HG03432 (cell line): ENCODE results near the gene SPAG16.

Experiments used
- ATAC-seq: cut with Tn5 transposase; IDR thresholded peaks from one replicate; pipeline ENCODE4 v1.9.1; 2021; ENCODE audit warnings: mild to moderate bottlenecking, moderate library complexity; ENCODE audit not compliant: unreplicated experiment

SPAG16 gene

DNA sequence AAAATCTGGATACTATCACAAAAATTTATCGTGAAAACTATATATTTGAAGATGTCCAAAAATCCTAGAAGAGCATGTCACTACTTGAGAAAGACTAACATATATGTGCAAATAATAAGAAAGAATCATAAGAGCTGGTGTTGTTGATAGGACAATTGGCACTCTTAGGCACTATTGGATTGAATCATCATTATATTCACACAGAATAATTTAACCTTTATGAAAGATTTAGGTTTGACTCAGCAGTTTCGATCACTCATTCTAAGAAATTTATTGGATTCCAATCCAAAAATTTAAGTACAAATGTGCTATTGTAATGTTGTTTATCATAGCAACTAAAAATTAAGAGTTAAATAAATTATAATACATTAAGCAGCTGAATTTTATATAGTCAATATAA lies 503.6 kb downstream of the SPAG16 start:
- peak; percentile 93 for ATAC-seq

DNA sequence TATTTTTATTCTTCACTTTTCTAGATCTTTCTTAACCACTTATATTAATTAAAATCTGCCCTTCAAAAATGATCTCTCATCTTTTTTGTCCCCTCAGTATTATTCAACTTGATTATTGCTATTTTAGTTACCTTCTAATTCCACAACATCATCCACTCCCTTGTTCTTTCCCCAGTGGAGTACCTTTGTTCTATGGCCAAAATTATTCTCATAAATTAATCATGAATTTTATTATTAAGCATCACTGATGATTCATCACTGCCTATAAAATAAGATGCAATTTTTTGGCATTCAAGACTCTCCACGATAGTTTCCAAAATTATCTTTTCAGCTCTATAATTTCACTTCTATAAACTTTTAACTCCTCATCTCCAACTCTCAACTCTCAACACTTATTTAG lies 505.7 kb downstream of the SPAG16 start:
- ATAC-seq = no peak

DNA sequence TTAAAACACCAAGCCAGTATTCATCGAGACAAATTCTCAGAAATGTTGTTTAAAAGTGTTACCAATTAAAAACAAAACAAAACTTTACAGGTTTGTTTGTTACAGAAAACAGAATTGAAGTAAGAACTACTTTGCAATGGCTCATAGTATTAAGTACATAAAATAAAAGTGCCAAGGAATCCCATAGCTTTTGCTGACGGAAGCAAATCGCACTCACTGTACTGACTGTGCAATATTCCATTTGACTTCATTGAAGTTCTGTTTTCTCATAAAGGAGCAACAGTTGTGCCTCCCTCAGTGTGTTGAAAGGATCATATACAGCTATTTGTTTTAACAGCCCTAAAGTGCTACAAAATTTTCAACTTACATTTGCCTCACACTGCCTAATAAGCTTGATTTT lies 507.8 kb downstream of the SPAG16 start:
- no peak for ATAC-seq

DNA sequence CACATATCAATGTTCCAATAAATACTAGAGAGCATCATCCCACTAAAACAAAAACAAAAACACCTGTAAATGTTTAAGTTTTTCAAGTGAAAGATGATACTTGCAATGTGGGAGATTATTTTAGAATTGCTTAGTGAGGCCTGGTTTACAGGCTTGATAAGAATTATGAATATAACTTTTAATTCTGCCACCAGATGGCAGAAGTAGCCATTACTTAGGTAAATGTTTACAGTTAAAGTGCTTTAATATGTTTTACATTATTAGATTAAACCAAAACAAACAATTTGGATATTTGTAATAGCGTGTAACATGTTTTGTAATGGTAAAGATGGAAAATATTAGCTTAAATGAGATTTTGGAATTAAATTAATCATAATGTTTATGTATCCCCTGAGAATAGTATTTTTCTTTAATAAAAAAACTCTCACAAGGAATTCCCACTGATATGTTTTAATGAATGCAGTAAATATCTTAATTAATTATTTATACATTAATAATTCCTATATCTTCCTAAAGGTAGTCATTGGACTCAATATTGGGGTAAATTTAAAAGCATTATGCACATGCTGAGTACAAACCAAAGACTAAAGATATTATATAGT lies 522.0 kb downstream of the SPAG16 start:
- ATAC-seq = no peak

DNA sequence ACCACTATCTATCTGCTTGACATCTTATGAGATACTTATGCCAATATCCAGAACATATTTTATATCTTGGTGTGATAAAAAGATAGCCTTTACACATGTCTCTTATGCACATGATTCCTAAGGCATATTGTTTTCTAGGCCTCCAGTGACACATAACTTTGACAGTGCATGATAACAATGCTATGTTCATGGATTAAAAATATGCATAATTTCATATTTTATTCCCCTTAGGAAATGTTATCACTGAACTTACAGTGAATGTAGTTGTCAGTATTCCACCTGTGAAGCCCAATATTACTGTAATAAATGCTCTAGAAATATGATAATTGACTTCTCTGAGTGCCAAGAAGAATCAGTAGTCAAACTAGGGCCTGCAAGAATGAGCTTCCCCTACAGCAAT lies 532.3 kb downstream of the SPAG16 start:
- ATAC-seq = no peak

DNA sequence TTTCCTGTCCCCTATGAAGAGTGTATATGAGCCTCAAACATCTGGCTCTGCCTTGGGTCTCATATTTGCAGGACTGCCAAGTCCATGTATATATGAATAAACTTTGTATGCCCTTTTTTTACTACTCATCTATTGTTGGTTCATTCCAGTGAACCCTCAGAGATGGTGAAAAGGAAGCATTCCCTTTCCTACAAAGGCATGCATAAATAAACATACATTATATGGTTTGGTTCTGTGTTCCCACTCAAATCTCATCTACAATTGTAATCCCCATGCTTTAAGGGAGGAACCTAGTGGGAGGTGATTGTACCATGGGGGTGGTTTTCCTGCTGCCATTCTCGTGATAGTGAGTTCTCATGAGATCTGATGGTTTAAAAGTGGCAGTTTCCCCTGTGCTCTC lies 534.2 kb downstream of the SPAG16 start:
- ATAC-seq = no peak

DNA sequence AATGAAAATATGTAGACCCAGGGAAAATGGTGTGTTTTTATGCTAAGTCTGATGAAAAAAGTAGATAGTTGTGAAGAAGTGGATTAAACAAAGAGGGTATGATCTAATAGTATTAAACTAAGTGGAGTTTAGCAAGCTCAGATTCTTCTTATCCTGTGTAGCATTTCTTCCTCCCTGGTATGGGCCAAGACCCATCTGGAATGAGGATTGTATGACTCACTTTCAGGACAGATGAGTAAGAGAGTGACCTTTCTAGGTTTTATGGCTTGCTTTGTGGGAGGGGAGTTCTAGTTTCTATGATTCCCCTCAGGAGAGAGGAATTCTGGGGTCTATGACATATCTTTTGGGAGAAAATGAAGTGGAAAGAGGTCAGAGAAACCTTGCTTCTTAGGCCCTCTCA lies 550.1 kb downstream of the SPAG16 start:
- no peak for ATAC-seq

DNA sequence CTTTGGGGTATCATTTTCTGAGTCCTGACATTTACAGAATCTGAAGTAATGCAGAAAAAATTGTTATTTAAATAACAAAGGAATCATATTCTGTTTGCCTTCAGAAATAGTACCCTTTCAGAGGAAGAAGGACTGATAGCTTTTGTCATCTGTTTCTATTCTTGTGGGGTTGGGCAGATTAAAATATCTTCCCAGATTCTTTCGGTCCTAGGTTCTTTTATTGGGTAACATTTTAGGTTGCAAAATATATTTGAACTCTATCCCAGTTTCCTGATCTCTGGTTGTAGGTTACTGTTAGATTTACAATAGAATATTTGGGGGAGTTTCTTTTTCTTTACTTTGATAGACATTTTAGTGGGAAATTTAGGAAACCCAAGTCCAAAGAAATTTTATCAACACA lies 550.5 kb downstream of the SPAG16 start:
- ATAC-seq = no peak

DNA sequence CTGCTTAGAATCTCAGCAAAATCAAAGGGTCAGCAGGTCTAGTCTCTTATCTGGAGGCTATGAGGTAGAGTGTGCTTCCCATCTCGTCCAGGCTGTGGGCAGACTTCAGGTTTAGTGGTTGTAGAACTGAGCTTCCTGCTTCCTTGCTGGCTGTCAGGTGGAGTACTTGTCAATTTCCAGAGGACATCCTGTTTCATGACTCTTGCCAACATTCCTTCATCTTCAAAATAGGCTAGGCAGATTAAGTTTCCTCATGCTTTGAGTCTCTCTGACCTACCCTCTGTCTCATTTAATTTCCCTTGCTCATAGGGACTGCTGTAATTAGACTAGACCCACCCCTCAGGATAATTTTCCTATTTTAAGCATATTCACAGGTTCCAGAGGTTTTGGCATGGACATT lies 562.6 kb downstream of the SPAG16 start:
- ATAC-seq = no peak

DNA sequence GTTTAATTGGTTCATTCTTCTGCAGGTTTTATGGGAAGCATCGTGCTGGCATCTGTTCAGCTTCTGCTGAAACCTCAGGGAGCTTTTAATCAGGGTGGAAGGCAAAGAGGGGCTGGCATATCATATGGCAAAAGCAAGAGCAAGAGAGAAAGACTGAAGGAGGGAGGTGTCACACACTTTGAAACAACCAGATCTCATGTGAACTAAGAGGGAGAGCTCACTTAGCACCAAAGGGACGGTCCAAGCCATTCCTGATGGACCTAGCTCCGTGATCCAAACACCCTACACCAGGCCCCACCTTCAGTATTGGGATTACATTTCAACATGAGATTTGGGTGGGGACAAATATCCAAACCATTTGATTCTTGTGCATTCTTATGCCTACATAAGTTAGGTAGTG lies 563.1 kb downstream of the SPAG16 start:
- ATAC-seq = no peak

DNA sequence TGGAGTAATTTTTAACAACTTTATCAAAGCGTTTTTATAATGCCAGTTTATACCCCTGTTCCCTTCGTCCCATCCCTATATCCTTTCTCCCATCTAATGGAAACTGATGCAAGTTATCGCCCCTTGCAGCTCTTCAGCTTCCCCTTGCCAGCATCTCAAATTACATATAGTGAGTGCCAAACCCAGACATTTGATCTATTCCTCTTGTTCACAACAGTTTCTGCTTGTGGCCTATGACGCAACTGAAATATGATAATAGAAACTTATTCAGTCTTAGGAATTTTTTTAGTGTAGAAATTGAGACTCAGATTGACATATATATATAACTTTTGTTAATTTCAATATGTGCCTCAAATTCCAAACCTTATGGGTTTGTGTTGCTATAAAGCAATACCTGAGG lies 564.4 kb downstream of the SPAG16 start:
- no peak for ATAC-seq

DNA sequence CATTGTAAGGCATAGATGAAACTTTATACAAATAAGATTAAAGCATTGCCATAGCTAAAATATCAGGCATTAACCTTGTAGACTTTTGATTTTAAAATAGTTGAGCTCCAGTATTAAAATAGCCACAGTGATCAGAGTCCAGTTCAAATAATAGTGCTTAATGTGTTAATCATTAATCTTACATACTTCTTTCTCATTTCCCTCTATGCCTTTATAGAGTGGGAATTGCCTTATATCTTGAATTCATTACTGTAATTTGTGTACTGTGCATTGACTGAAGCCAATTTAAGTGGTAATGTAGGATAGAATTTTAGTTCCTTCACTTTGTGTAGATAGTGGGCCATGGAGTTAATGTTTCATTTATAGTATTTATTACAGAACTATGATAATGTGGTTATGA lies 577.4 kb downstream of the SPAG16 start:
- ATAC-seq = no peak

DNA sequence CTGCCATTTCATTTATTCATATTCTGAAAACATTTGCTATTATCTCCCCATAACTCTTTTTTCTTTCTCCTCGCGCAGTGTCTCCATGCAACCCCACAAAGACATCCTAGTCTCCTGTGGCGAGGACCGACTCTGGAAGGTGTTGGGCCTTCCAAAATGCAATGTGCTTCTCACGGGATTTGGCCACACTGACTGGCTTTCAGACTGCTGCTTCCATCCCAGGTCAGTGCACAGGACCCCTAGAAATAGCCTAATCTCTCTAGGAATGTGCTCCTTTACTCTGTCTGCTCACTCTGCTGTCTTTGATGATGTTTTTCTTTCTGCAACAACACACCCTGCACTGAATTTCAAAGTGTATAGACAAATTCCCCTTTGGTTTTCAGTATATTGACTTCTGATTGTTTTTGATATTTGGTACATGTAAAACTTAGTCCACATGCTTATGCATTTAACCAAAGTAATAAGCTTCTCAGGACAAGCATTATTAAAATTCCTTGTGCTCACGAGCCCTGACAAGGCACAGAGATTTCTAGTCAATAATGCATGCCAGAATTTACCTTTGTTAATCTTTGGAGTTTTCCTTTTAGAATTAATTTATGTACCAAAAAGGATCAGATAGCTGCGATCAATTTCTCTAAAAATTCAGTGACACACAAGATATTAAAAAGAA lies 578.3 kb downstream of the SPAG16 start:
- ATAC-seq = no peak

DNA sequence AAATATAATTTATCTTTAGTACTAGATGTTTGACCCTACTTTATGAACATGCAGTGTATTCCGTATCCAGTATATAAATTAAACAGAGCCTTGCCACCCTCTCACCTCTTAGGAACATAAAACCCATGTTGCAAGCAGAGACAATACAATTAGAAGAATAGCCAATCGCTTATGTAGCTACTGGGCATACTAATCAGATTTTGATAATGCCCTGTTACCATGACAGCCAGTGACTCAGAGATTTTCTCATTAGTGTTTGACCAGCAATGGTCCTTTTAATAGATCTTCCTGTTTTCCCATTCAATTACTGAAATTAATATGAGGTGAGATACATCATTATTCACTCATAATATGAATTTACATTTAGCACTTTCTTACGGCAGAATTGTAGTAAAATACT lies 579.3 kb downstream of the SPAG16 start:
- no peak for ATAC-seq

DNA sequence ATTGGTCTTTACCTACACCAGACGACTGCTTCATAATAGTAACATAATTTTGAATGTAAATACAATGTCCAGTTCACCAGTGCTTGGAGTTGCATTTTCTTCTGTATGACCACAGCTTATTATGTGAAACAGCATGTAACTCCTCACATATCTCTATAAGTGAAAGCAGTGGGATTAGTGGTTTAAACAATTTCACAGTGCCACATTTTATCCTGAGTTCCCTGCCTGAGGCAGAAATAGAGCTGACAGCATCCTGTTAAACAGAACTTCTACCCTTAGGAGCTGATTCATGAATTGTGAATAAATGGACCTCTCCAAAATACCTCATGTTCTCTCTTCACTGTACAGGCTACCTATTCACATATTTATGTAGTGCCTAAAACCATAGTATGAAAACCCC lies 584.3 kb downstream of the SPAG16 start:
- no peak for ATAC-seq

DNA sequence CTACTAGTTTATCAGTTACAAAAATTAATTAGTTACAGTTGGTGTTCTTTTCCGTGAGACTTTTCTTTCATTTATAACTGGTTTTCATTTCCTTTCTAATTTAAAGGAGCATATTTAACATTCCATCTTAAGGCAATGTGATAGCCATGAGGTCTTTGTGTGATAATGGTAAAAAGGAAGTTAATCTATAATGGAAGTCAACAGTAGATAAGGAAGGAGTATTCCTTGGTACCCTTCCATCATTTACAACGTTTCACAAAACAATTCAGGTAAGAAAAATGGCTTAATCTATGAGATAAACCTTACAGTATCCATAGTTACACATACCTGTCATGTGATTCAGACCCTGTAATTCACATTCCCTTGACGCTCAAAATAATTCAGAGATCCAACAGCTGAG lies 601.2 kb downstream of the SPAG16 start:
- no peak for ATAC-seq

DNA sequence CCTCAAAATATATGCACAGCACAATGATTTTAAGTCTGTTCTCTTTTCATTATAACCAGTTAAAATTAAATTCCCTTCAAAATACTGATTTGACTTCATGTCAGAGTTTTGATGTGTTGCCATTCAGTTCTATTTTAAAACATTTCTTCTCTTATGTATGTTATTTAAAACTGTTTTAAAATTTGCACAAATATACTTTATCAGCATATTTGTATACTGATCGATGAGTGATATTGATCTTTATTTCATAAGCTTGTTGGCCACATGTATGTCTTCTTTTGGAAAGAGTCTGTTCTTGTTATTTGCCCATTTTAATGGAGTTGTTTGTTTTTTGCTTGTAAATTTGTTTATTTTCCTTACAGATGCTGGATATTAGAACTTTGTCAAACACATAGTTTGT lies 630.2 kb downstream of the SPAG16 start:
- ATAC-seq = no peak

DNA sequence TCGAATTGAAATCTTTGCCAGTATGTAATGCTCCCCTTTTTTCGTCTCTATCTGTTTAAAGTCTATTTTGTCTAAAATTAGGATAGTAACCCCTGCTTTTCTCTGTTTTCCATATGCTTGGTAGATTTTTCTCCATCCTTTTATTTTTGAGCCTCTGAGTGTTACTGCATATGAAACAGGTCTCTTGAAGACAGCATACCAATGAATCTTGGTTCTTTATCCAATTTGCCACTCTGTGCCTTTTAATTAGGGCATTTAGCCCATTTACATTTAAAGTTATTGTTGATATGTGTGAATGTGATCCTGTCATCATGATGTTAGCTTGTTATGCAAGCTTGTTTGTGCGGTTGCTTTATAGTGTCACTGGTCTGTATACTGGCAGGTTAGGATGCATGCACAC lies 635.8 kb downstream of the SPAG16 start:
- no peak for ATAC-seq

DNA sequence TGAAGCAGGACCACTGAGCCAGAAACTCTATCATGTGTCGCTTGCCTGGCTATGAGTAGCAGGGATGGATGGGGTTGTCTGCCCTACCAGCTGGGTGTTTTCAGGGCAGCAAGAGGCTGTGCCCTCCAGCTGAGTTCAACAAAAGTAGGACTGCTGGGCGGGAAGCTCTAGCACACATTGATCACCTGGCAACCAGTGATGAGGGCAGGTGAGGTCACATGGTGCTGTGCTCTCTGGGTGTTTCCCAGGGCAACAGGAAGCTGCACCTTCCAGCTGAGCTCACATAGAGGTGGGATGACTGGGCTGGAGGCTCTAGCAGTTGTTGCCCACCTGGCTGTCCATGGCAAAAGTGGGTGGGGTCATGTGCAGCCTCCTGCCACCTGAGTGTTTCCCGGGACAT lies 639.3 kb downstream of the SPAG16 start:
- no peak for ATAC-seq

DNA sequence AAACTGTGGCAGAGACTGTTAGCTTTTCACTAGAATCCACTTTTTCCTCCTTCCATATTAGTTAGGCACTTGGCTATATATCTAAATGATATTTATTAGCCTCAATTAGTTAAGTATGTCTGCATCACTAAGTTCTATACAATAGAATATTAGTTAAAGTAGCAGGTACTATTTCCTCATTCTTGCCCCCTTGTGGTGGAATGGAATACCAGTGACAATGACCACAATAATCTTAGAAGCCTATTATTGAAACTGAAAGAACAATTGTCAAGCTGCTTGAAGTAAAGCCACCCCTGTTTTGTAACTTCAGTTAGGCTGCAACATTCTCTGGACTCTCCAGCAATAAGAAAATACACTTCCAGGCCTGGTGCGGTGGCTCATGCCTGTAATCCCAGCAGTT lies 650.3 kb downstream of the SPAG16 start:
- peak; percentile 98 for ATAC-seq

DNA sequence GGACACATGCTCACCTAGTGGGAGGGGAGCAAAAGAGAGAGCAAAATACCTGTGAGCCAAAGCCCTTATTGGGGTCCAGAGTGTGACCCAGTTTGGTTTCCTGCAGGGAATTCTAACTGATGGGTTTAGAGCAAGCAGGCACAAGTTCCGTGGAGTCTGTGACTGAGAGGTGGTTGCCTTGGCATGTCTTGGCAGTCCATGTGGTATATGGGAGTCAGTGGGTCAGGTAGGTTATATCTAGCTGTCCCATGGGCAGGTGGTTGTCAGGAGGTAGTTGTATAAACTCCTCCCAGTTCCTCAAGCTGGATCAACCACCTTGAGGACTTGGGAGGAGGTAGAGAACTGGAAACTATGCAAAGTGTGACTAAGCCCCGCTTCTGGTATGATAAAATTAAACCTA lies 673.8 kb downstream of the SPAG16 start:
- no peak for ATAC-seq

DNA sequence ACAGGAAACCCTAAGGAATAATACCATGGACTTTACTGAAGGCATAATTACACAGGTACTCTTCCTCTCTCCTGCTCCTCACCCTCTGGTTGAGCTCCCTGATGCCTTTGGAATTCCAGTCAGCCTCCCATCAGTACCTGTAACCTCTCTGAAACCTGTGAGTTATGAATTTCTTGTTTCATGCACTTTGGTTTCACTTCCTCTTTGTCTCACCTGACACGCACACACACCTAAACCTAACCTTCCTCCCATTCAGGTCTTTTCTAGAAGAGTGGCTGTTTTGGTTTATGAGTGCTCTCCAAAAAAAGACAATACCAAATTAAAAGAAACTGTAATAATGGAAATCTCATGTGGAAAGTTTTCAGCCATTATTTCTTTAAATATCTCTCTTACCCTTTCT lies 675.3 kb downstream of the SPAG16 start:
- no peak for ATAC-seq

DNA sequence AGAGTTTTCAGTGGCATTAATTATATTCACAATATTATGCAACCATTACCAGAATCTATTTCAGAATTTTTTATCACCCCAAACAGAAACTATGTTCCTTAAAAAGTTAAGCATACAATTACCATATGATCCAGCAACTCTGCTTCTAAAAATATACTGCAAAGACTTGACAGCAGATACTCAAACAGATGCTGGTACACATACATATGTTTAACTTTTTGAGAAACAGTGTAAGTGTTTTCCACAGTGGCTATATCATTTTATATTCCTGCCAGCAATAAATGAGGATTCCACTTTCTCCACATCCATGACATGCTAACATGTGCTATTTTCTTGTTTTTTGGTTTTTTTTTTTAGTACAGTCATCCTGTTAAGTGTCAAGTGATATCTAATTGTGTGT lies 687.3 kb downstream of the SPAG16 start:
- no peak for ATAC-seq
